ENCODE results near the gene ESYT1. TPM values are rescaled to one million over a fixed set of nuclear protein-coding genes. Genes with fewer than 3 reads are reported as not detected.

The ESYT1 gene
- total and polyA plus RNA-seq, 2 donors (not counting 1 experiment from before 2014, with no cell fraction given) = 182 to 446 TPM

- H3K4me2 ChIP-seq (ENCODE audit: extremely low read depth, insufficient read depth, low read length) = peak overlapping the region; percentile 84
- DNase-seq (ENCODE audit: low read depth in 2 of 2) = no peak
- no peak overlapping the region for H2AFZ ChIP-seq (ENCODE audit: low read length)
- H3K27me3 ChIP-seq (ENCODE audit: control insufficient read depth, insufficient read depth, low read length) = no peaks in the 10 kb centered on the region
- H3K9ac ChIP-seq (ENCODE audit: insufficient read depth, low read length) = peak overlapping the region; percentile 66
- peak overlapping the region; percentile 61 to 85 (median 71) for H3K4me3 ChIP-seq (replicated peaks in 1 of 4; ENCODE audit: control extremely low read depth in 1 of 4, insufficient read depth in 1 of 4, low read depth in 3 of 4, low read length in 4 of 4)
- H3K36me3 ChIP-seq (ENCODE audit: control insufficient read depth, insufficient read depth, low read length) = peaks cover 10% of the 10 kb centered on the region
- H3K27ac ChIP-seq (ENCODE audit: insufficient read depth, low read length) = peak overlapping the region; percentile 91
- H3K9me3 ChIP-seq (ENCODE audit: control insufficient read depth, insufficient read depth, low read depth, low read length) = no peaks in the 10 kb centered on the region
- H4K20me1 ChIP-seq (ENCODE audit: control insufficient read depth, extremely low read depth, insufficient read depth, low read length) = no peaks in the 10 kb centered on the region
- peaks cover 14% of the 10 kb centered on the region for H3K79me2 ChIP-seq (ENCODE audit: control insufficient read depth, insufficient read depth, low read length)
- no peak for TF ChIP-seq EZH2 (IDR thresholded peaks at IDR 0.05; ENCODE audit: low read length, missing control alignments)
- H3K4me1 ChIP-seq (ENCODE audit: control insufficient read depth, extremely low read depth, insufficient read depth, low read length) = peaks cover 16% of the 10 kb centered on the region
These were observed 9.2 kb upstream of the ESYT1 start for GRCh38 chr12:56118688-56119357.

- no peak overlapping the region for H2AFZ ChIP-seq (ENCODE audit: low read length)
- H3K4me3 ChIP-seq (replicated peaks in 1 of 4; ENCODE audit: control extremely low read depth in 1 of 4, insufficient read depth in 1 of 4, low read depth in 3 of 4, low read length in 4 of 4) = peak overlapping the region; percentile 61 to 85 (median 71)
These were observed 8.7 kb upstream of the ESYT1 start for GRCh38 chr12:56119361-56119796.

GRCh38 chr12:56120158-56120846, 7.8 kb upstream of the ESYT1 start:
- Histone ChIP-seq H4K20me1 (ENCODE audit: control insufficient read depth, extremely low read depth, insufficient read depth, low read length) (no peaks in the 10 kb centered on the region), H3K9ac (ENCODE audit: insufficient read depth, low read length) (no peak overlapping the region), H3K36me3 (ENCODE audit: control insufficient read depth, insufficient read depth, low read length) (peaks cover 10% of the 10 kb centered on the region), H3K9me3 (ENCODE audit: control insufficient read depth, insufficient read depth, low read depth, low read length) (no peaks in the 10 kb centered on the region), H3K27ac (ENCODE audit: insufficient read depth, low read length) (peak overlapping the region; percentile 91), H2AFZ (ENCODE audit: low read length) (no peak overlapping the region), H3K4me3 (replicated peaks in 1 of 4; ENCODE audit: control extremely low read depth in 1 of 4, insufficient read depth in 1 of 4, low read depth in 3 of 4, low read length in 4 of 4) (peak overlapping the region in 1 of 4 experiments; percentile 29), H3K27me3 (ENCODE audit: control insufficient read depth, insufficient read depth, low read length) (no peaks in the 10 kb centered on the region), H3K79me2 (ENCODE audit: control insufficient read depth, insufficient read depth, low read length) (peaks cover 14% of the 10 kb centered on the region), H3K4me2 (ENCODE audit: extremely low read depth, insufficient read depth, low read length) (no peak overlapping the region), H3K4me1 (ENCODE audit: control insufficient read depth, extremely low read depth, insufficient read depth, low read length) (peaks cover 15% of the 10 kb centered on the region)
- peak in 1 of 2 donors; percentile 59 for DNase-seq (ENCODE audit: low read depth in 2 of 2)
- no peak for TF ChIP-seq CTCF (conservative IDR thresholded peaks at IDR 0.05 in 1 of 2, IDR thresholded peaks at IDR 0.05 in 1 of 2; ENCODE audit: low read depth in 1 of 2, low read length in 2 of 2)
- no peak for TF ChIP-seq EZH2 (IDR thresholded peaks at IDR 0.05; ENCODE audit: low read length, missing control alignments)

More at GRCh38 chr12:56119361-56119796, 8.7 kb upstream of the ESYT1 start:
- H3K27me3 ChIP-seq (ENCODE audit: control insufficient read depth, insufficient read depth, low read length) = no peaks in the 10 kb centered on the region
- H3K9me3 ChIP-seq (ENCODE audit: control insufficient read depth, insufficient read depth, low read depth, low read length) = no peaks in the 10 kb centered on the region
- peak; percentile 89 to 95 for DNase-seq (ENCODE audit: low read depth in 2 of 2)
- H3K36me3 ChIP-seq (ENCODE audit: control insufficient read depth, insufficient read depth, low read length) = peaks cover 10% of the 10 kb centered on the region
- peak overlapping the region; percentile 84 for H3K4me2 ChIP-seq (ENCODE audit: extremely low read depth, insufficient read depth, low read length)
- H3K4me1 ChIP-seq (ENCODE audit: control insufficient read depth, extremely low read depth, insufficient read depth, low read length) = peaks cover 16% of the 10 kb centered on the region
- no peak overlapping the region for H3K9ac ChIP-seq (ENCODE audit: insufficient read depth, low read length)
- peak overlapping the region; percentile 91 for H3K27ac ChIP-seq (ENCODE audit: insufficient read depth, low read length)
- H4K20me1 ChIP-seq (ENCODE audit: control insufficient read depth, extremely low read depth, insufficient read depth, low read length) = no peaks in the 10 kb centered on the region
- H3K79me2 ChIP-seq (ENCODE audit: control insufficient read depth, insufficient read depth, low read length) = peaks cover 14% of the 10 kb centered on the region
- TF ChIP-seq EZH2 (IDR thresholded peaks at IDR 0.05; ENCODE audit: low read length, missing control alignments) (no peak), CTCF (conservative IDR thresholded peaks at IDR 0.05 in 1 of 2, IDR thresholded peaks at IDR 0.05 in 1 of 2; ENCODE audit: low read depth in 1 of 2, low read length in 2 of 2) (peak; percentile 74 to 79)

Data from fibroblast of lung (primary cell).